NCI-H460 (cell line): Measurements from ENCODE around the gene NPM3. TPM values are rescaled to one million over a fixed set of nuclear protein-coding genes. Genes with fewer than 3 reads are reported as not detected.

Experiments used
- DNase-seq: peaks from one replicate; pipeline ENCODE4 v3.0.0-alpha.2; 2016; ENCODE audit warnings: low read depth; ENCODE audit errors: extremely low read depth
- total RNA-seq: library from RNA; depleted of rRNA; stranded (reverse); fragments of >200 nt; shearing (Covaris generic); gene quantifications from 2 replicates; pipeline ENCODE4 v1.2.3, GENCODE V29; 2014

The NPM3 gene
- total RNA-seq, 1 experiment from 2014 or later, result 170 TPM

DNA sequence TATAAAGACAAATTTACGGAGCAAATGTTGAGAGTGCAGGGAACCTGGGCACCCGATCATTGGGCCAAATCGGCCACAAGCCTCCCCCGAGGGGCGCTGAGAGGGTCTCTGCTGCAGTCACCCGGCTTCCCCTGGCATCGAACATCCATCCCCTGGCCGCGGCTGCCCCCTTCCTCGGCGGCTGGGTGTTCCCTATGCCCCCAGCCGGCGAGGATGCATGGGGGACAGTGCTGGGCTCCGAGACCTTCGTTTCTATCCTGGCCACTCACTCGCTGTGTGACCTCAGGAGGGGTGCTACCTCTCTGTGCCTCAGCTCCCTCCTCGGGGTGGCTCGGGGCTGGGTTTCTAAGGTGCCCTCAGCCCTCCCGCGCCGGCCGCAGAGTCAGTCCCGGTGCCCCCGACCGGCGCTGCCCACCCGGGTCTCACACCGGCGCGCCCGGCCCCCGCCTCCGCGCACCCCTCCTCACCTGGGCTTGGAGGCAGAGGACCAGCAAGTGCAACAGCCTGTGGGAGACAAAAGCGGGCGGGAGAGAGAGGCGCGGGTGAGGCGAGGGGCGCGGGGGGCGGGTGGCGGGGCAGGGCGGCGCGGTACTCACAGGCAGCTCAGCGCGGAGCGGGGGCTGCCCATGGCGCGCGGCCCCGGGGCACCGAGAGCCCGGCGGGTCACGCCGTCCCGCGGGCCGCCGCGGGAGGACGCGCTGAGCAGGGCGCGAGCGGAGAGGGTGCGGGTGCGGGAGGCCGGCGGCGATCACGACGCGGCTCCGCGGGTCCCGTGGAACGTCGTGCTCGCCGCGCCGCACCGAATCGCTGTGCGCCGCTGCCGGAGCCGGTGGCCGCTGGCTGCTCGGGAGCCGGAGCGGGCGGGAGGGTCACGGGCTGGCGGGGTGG lies 7.7 kb downstream of the NPM3 start, which contains the start of gene FGF8:
Gene FGF8, minus strand, starts transcription at position 842 of the 888 bp plus-strand sequence. Its CDS starts 214 bp downstream, at position 628.
- DNase-seq, result no peak

GRCh38 chr10:101774589-101775272 lies 8.5 kb downstream of the NPM3 start:
- no peak for DNase-seq

DNA sequence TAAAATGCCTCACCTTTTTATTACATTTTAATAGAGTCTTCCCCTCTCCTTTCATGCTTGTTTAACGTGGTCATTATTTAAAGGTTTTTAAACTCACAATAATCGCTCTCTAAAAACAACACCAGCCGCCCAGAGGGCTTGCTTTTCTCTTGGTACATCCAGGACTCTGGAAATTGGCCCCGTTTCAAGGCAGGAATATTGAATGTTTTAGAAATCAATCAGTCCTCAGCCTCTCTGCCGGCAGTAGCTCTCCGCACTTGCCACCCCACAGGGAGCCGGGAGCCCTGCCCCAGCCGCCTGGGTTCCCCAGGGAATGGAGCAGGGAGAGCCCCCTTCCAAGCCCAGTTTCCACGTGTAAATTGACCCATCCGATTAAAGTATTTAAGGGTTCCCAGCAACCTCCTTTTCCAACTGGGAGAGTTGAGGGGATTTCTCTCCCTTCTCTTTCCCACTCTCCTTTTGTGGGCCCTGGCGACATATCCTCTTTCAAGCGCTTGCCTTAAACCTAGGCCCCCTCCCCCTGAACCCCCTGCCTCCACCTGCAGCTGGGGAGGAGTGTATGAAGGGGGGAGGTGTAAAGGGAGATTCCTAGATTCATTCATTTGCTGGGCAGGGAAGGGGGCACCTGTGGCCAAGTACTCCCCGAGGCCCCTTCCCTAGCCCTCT lies 9.2 kb downstream of the NPM3 start:
- DNase-seq, result no peak

DNA sequence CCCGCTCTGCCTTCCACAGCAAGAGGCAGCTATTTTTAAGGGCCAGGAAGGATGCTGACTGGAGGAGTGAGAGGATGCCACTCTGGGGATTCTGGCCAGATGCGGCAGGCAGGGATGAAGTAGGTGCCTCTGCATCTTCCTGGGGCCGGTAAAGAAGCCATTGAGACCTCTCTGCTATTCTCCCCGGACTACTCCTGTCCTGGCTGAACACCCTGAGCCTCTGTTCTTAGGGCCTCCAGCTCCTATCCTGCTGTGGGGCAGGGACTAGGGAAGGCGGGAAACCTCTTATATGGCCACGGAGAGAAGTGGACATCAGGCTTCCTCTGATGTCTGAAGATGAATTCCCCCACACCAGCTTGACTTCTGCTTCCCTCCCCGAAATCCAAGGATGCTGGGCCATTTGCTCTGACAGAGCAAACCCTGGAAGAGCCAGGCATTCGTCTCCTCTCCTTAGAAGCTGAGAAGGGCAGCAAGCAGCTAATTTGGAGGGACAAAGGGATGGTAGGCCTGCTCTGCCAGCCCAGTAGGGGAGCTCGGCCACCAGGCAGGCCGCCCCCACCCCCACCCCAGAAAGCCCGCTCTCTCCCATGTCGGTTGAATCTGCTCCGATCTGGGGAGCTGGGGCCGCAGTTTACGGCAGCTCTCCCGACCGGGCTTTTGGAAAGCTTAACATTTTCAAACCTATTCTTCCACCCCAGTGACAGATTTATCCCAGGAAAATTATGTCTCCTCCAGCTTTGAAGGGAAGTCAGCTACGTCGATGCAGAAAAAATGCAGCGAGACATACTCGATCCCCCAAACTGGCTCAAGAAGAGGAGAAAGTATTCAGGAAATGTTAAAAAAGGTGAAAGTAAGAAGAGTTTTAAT lies 10.1 kb downstream of the NPM3 start:
- DNase-seq, result no peak

DNA sequence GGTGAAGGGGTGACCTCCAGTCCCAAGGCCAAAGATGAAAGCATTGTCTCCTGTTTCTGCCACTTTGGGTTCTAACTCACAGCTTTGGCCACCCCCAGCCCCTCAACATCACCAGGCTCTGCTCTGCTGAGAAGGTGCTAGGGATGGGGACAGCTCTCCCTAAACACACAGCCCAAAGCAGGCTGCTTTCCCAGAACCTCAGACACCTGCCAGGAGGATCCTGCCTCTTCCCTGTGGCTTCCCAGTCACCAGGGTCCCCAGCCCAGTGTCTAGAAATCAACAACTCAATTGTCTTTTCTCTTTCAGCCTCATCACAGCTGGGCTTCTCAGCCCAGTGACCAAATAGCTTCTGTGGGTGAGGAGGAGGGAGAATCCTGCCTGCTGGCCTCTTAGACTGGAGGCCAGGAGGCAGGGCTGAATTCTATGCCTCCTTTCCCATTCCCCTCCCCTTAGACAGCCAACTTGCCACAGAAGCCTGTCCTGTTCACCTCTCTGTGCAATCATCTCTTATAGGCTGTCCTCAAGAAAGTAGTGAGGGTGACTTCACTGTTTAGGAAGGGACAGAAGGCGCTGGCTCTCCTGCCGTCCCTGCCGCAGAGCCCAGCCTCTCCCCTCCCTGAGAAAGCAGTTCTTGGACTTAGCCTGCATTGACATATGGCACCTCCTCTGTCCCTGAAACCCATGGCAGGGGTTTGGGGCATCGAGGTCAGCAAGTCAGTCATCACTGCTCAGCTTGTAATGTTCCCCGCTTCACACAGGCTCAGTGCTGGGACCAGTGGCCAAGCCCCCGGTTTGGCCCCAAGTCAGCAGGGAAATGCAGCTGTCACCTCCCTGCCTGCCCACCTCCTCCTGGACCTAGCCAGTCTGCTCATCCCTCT lies 11.0 kb downstream of the NPM3 start:
- DNase-seq, result no peak

- no peak for DNase-seq
Measured at GRCh38 chr10:101771380-101771779, 11.9 kb downstream of the NPM3 start.

DNA sequence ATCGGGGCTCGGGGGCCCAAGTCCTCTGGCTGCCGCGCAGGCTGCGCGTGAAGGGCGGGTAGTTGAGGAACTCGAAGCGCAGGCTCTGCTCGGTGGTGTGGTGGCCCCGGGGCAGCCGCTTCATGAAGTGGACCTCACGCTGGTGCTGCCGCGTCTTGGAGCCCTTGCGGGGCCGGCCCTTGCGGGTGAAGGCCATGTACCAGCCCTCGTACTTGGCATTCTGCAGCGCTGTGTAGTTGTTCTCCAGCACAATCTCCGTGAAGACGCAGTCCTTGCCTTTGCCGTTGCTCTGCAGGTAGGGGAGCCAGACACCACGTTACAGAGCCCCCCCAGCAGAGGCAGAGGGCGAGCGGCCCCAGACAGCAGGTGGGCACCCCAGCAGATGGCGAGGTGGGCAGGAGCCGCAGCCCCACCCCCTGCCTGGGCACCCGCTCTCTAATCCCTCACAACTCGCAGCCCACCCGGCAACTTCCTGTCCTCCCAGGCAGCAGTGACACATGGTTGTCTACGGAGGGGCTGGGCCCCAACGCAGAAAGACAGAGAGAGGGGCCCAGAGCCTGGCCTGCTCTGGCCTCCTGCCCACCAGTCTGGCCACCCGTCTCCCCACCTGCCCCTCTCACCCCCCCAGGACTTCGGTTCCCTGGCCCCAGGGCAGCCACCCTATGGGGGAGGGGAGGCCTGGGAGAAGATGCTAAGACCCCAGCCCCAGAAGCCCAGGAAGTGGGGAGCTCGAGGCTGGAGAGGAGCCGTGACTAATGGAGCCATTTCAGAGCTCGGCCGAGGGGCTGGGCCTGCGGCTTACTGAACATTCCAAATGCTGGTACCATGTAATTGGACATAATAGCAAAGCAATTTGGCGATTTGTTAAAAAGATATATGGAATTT lies 12.7 kb downstream of the NPM3 start:
- no peak for DNase-seq

DNA sequence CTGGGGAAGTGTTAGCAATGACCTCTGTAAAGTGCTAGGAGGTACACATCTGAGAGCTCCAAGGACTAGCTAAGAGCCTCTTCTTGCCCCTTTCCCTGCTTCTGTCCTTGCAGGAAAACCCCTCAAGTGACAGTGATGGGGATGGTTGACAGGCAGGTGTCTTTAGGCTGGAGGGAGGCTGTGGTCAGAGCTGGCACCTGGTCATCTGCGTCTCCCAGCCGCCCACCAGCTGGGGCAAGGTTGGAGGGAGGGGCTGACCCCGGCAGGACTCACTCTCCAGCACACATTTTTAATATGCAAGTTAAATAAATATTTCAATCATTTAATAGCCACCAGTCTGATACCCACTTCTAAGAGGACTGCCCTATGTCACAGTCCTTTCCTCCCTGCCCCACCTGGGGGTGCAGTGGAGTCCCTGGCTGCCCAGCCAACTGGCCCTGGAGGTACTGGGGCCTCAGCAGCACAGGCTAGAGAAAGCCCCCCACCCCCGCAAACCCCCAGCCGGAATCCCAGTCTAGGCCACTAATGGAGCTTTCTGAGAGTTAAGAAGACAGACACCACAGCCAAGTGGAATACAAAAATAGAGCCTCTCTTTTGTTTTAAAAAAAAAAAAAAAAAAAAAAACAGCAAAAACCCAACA lies 13.6 kb downstream of the NPM3 start:
- no peak for DNase-seq

- no peak for DNase-seq
Measured at GRCh38 chr10:101768791-101769170, 14.5 kb downstream of the NPM3 start.

GRCh38 chr10:101767966-101768790 lies 15.1 kb downstream of the NPM3 start:
- no peak for DNase-seq

- DNase-seq, result no peak
Measured at GRCh38 chr10:101767600-101767945, 15.7 kb downstream of the NPM3 start.

DNA sequence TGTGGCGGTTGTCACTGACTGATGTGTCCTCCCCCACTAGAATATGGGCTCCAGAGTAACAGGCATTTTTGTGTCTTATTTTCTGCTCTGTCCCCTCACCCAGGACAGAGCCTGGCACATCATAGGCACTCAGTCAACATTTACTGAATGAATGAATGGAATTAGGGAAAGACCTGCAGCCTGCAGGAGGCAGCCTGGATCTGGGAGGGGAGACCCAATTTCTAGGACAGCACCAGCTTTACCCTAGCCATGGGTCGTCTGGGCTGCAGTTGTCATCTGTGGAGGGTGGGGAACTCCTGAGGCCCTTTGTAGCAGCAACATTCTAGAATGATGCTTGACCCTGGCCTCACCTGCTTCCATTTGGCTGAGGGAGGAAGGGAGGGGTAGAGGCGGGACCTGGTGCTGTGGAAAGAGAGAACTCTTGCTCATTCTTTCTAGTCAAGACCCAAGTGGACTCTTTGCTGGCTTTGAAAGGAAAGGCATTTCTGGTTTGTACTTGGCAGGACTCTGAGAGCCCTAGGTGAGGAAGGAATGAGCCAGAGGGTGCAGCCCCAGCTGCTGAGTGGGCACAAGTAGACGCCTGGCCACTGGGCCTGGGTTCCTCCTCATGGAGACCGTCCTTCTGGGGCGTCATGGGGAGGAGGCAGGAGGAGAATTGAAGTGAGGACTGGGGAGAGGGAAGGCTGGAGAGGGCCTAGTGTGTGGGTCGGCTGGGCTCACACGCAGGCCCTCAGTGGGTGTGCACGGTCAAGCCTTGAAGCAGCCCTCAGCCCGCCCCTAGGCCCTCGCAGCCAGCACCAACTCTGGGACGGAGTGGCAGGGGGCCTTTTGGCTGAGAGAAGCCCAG lies 16.3 kb downstream of the NPM3 start:
- no peak for DNase-seq

DNA sequence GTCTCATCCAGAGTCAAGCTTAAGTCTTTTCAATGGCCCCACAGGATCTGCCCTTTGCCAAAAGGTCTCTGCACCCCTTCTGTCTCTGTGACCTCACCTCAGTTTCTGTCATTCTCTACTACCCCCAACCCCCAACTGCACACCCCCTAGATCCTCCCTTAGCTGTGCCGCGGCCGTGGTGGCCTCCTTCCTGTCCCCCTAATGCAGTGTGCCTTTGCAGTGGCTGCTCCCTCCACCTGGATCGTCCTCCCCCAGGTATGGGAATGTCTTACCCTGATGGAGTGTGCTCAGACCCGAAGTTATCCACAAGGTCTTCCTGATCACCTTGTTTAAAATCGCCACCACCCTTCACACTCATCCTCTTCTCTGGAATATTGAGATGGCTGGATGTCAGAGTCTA lies 16.9 kb downstream of the NPM3 start:
- DNase-seq, result no peak

DNA sequence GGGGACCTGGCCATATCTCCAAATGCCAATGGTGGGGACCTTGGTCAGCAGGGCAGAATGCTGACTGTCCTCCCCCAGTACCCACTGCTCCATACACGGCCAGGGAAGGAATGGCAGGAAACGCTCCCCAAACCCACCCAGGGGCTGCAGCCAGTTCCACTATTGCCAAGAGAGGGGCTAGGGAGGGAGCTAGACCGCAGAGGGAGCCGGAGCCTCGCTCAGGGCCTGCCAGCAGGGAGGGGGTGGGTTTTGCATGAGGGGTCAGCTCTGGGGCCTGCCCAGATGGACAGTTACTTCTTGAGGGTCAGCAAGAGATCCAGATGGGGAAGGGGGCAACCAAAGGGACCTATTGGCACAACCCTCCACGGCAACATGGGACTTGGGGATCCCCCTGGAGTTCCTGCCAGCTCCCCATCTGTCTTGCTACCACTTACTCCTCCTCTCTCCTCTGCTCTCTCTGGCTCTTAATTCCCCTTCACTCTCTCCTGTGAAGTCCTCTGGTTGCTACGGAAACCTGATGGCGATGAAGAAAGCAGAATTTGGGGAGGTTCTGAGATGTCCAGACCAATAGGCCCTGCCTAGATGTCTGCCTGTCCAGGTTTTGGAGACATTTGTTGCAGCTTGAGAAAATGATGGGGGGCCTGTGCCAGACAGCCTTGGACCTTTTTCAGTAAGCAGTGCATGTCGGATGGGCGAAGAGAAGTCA lies 20.0 kb downstream of the NPM3 start:
- no peak for DNase-seq

GRCh38 chr10:101762736-101763135 lies 20.5 kb downstream of the NPM3 start:
- no peak for DNase-seq

- no peak for DNase-seq
Measured at GRCh38 chr10:101761226-101761625, 22.0 kb downstream of the NPM3 start.
